BLaER1 (cell line): ENCODE results near the gene MTUS2.

Experiments
- H3K27ac ChIP-seq: shearing (Covaris generic); formaldehyde crosslinking; 2 replicates; pipeline ENCODE4 v1.8.1; 2022
- H3K27me3 ChIP-seq: shearing (Covaris generic); formaldehyde crosslinking; 2 replicates; pipeline ENCODE4 v1.8.1; 2022
- H3K36me3 ChIP-seq: shearing (Covaris generic); formaldehyde crosslinking; 2 replicates; pipeline ENCODE4 v1.8.1; 2022
- H3K4me1 ChIP-seq: shearing (Covaris generic); formaldehyde crosslinking; 2 replicates; pipeline ENCODE4 v1.8.1; 2022
- H3K4me2 ChIP-seq: shearing (Covaris generic); formaldehyde crosslinking; 2 replicates; pipeline ENCODE4 v1.8.1; 2022
- H3K4me3 ChIP-seq: shearing (Covaris generic); formaldehyde crosslinking; 2 replicates; pipeline ENCODE4 v1.8.1; 2022
- H3K9ac ChIP-seq: shearing (Covaris generic); formaldehyde crosslinking; 2 replicates; pipeline ENCODE4 v1.8.1; 2022
- H3K9me3 ChIP-seq: shearing (Covaris generic); formaldehyde crosslinking; 2 replicates; pipeline ENCODE4 v1.8.1; 2022
- H4K20me1 ChIP-seq: shearing (Covaris generic); formaldehyde crosslinking; 2 replicates; pipeline ENCODE4 v1.8.1; 2022
- Cebpa-rat ChIP-seq: shearing (Covaris generic); IDR thresholded peaks from 2 replicates; pipeline ENCODE4 v1.8.1; 2022

Gene MTUS2

GRCh38 chr13:29499506-29500165 is 679.5 kb downstream of the MTUS2 start:
- Histone ChIP-seq H3K4me2 (peak overlapping the region; percentile 39; the same call in 1 of the 2 replicates), H4K20me1 (no peaks in the 10 kb centered on the region), H3K36me3 (no peaks in the 10 kb centered on the region), H3K9me3 (no peaks in the 10 kb centered on the region), H3K4me1 (peaks cover 52% of the 10 kb centered on the region), H3K27ac (no peak overlapping the region), H3K9ac (no peak overlapping the region), H3K4me3 (no peak overlapping the region), H3K27me3 (no peaks in the 10 kb centered on the region)
- TF ChIP-seq Cebpa-rat: no peak

GRCh38 chr13:29500386-29500785 is 680.2 kb downstream of the MTUS2 start:
- no peaks in the 10 kb centered on the region for H4K20me1 ChIP-seq
- H3K36me3 ChIP-seq: no peaks in the 10 kb centered on the region
- no peak for TF ChIP-seq Cebpa-rat
- H3K4me1 ChIP-seq: peaks cover 52% of the 10 kb centered on the region
- H3K9ac ChIP-seq: no peak overlapping the region
- H3K27me3 ChIP-seq: no peaks in the 10 kb centered on the region
- H3K9me3 ChIP-seq: no peaks in the 10 kb centered on the region
- H3K4me3 ChIP-seq: no peak overlapping the region
- H3K4me2 ChIP-seq: peak overlapping the region; percentile 39
- H3K27ac ChIP-seq: no peak overlapping the region

- H3K9ac ChIP-seq: no peak overlapping the region
- H3K36me3 ChIP-seq: no peaks in the 10 kb centered on the region
- no peak overlapping the region for H3K4me2 ChIP-seq
- no peaks in the 10 kb centered on the region for H3K27me3 ChIP-seq
- H3K9me3 ChIP-seq: no peaks in the 10 kb centered on the region
- H3K27ac ChIP-seq: no peak overlapping the region
- H3K4me1 ChIP-seq: peaks cover 41% of the 10 kb centered on the region
- H4K20me1 ChIP-seq: peaks cover 2% of the 10 kb centered on the region; the same call in 1 of the 2 replicates
- H3K4me3 ChIP-seq: no peak overlapping the region
- no peak for TF ChIP-seq Cebpa-rat
Observed at GRCh38 chr13:29501674-29502073, 681.5 kb downstream of the MTUS2 start.

GRCh38 chr13:29502391-29503008 is 682.4 kb downstream of the MTUS2 start:
- TF ChIP-seq Cebpa-rat: no peak
- Histone ChIP-seq H3K4me2 (no peak overlapping the region), H3K27ac (no peak overlapping the region), H3K4me3 (no peak overlapping the region), H4K20me1 (peaks cover 10% of the 10 kb centered on the region), H3K9ac (no peak overlapping the region), H3K4me1 (peaks cover 41% of the 10 kb centered on the region), H3K27me3 (no peaks in the 10 kb centered on the region), H3K36me3 (no peaks in the 10 kb centered on the region), H3K9me3 (no peaks in the 10 kb centered on the region)

GRCh38 chr13:29503041-29503837 is 683.1 kb downstream of the MTUS2 start:
- Histone ChIP-seq H3K4me2 (no peak overlapping the region), H3K9ac (no peak overlapping the region), H3K4me3 (no peak overlapping the region), H3K27me3 (no peaks in the 10 kb centered on the region), H3K4me1 (peaks cover 48% of the 10 kb centered on the region), H3K27ac (no peak overlapping the region), H3K36me3 (no peaks in the 10 kb centered on the region), H3K9me3 (no peaks in the 10 kb centered on the region), H4K20me1 (peaks cover 17% of the 10 kb centered on the region)
- TF ChIP-seq Cebpa-rat: no peak

GRCh38 chr13:29504691-29505090 is 684.6 kb downstream of the MTUS2 start:
- Histone ChIP-seq H3K27ac (no peak overlapping the region), H3K4me1 (peaks cover 60% of the 10 kb centered on the region), H3K9me3 (no peaks in the 10 kb centered on the region), H3K9ac (no peak overlapping the region), H3K36me3 (no peaks in the 10 kb centered on the region), H3K4me3 (no peak overlapping the region), H3K4me2 (no peak overlapping the region), H3K27me3 (no peaks in the 10 kb centered on the region), H4K20me1 (peaks cover 32% of the 10 kb centered on the region)
- no peak for TF ChIP-seq Cebpa-rat

GRCh38 chr13:29505511-29505910 is 685.4 kb downstream of the MTUS2 start:
- Histone ChIP-seq H3K4me2 (no peak overlapping the region), H4K20me1 (peaks cover 40% of the 10 kb centered on the region), H3K9me3 (no peaks in the 10 kb centered on the region), H3K36me3 (peaks cover 4% of the 10 kb centered on the region; the same call in 1 of the 2 replicates), H3K9ac (no peak overlapping the region), H3K27ac (no peak overlapping the region), H3K27me3 (no peaks in the 10 kb centered on the region), H3K4me3 (no peak overlapping the region), H3K4me1 (peaks cover 51% of the 10 kb centered on the region)
- TF ChIP-seq Cebpa-rat: no peak

- TF ChIP-seq Cebpa-rat: no peak
- Histone ChIP-seq H4K20me1 (peaks cover 44% of the 10 kb centered on the region), H3K4me1 (peaks cover 47% of the 10 kb centered on the region), H3K27ac (no peak overlapping the region), H3K27me3 (no peaks in the 10 kb centered on the region), H3K9ac (no peak overlapping the region), H3K36me3 (peaks cover 9% of the 10 kb centered on the region), H3K4me3 (no peak overlapping the region), H3K4me2 (no peak overlapping the region), H3K9me3 (no peaks in the 10 kb centered on the region)
Observed at GRCh38 chr13:29505950-29506349, 685.8 kb downstream of the MTUS2 start.

GRCh38 chr13:29507356-29507755 is 687.2 kb downstream of the MTUS2 start:
- no peak overlapping the region for H3K27ac ChIP-seq
- no peak for TF ChIP-seq Cebpa-rat
- peaks cover 57% of the 10 kb centered on the region for H4K20me1 ChIP-seq
- peak overlapping the region; percentile 43 for H3K4me2 ChIP-seq
- H3K4me3 ChIP-seq: no peak overlapping the region
- H3K9ac ChIP-seq: no peak overlapping the region
- peaks cover 23% of the 10 kb centered on the region for H3K36me3 ChIP-seq
- H3K27me3 ChIP-seq: no peaks in the 10 kb centered on the region
- H3K9me3 ChIP-seq: no peaks in the 10 kb centered on the region
- peaks cover 51% of the 10 kb centered on the region for H3K4me1 ChIP-seq
